ENCODE measurements around the gene ERF. TPM values are rescaled to one million over a fixed set of nuclear protein-coding genes. Genes with fewer than 3 reads are reported as not detected.

ERF gene
- total RNA-seq, 1 donor from 2014 or later, result 43.1 TPM

DNA sequence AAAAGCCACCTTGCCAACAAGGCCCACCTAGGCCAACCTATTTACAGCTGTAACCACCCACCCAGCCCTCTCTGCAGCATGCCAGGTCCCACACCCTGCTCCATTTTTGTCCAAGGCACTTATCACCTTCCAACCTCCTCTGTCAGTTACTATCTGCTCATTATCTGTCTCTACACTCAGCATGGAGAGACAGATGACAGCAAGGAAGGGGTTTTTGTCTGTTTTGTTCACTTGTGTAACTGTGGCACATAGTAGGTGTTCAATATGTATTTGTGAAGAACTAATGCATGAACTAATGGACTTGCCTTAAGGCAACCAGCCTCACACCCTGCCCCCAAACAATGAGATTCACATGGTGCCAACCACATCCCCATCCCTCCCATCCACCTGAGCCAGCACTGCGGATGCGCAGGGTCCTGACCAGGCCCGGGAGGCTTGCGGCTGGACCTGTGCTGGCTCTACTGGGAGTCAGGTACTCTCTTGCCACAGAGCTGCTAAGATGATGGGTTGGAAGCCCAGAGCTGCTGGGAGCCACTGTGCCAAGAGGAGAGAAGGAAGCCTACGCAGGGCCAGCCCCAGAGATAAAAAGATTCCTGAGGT, 54.7 kb downstream of the ERF start:
- Histone ChIP-seq H3K27ac (no peak overlapping the region), H3K9ac (no peak overlapping the region), H3K36me3 (no peaks in the 10 kb centered on the region), H3K4me2 (no peak overlapping the region), H3K4me3 (no peak overlapping the region), H3K27me3 (no peaks in the 10 kb centered on the region), H3K4me1 (no peaks in the 10 kb centered on the region), H4K20me1 (ENCODE audit: low read depth) (peaks cover 67% of the 10 kb centered on the region), H2AFZ (replicated peaks) (no peak overlapping the region), H3K9me3 (ENCODE audit: low read depth) (no peaks in the 10 kb centered on the region), H3K79me2 (ENCODE audit: low read depth) (peaks cover 12% of the 10 kb centered on the region), H3F3A (ENCODE audit: low read depth) (no peaks in the 10 kb centered on the region)
- peaks cover 4% of the 10 kb centered on the region for H3K27me3 Mint-ChIP-seq (ENCODE audit: insufficient read depth, low read depth)
- no peaks in the 10 kb centered on the region for H3K9me3 Mint-ChIP-seq
- H3K36me3 Mint-ChIP-seq, result peaks cover 41% of the 10 kb centered on the region
- no peak overlapping the region for H3K4me3 Mint-ChIP-seq
- H3K4me1 Mint-ChIP-seq, result peaks cover 7% of the 10 kb centered on the region
- TF ChIP-seq, protein P1, sequence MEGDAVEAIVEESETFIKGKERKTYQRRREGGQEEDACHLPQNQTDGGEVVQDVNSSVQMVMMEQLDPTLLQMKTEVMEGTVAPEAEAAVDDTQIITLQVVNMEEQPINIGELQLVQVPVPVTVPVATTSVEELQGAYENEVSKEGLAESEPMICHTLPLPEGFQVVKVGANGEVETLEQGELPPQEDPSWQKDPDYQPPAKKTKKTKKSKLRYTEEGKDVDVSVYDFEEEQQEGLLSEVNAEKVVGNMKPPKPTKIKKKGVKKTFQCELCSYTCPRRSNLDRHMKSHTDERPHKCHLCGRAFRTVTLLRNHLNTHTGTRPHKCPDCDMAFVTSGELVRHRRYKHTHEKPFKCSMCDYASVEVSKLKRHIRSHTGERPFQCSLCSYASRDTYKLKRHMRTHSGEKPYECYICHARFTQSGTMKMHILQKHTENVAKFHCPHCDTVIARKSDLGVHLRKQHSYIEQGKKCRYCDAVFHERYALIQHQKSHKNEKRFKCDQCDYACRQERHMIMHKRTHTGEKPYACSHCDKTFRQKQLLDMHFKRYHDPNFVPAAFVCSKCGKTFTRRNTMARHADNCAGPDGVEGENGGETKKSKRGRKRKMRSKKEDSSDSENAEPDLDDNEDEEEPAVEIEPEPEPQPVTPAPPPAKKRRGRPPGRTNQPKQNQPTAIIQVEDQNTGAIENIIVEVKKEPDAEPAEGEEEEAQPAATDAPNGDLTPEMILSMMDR (IDR thresholded peaks at IDR 0.05), result no peak
- TF ChIP-seq EZH2phosphoT487 (IDR thresholded peaks at IDR 0.05) (no peak), EZH2 (IDR thresholded peaks at IDR 0.05) (no peak)
- DNase-seq (ENCODE audit: low spot score), result no peak
- H3K27ac Mint-ChIP-seq, result no peak overlapping the region

DNA sequence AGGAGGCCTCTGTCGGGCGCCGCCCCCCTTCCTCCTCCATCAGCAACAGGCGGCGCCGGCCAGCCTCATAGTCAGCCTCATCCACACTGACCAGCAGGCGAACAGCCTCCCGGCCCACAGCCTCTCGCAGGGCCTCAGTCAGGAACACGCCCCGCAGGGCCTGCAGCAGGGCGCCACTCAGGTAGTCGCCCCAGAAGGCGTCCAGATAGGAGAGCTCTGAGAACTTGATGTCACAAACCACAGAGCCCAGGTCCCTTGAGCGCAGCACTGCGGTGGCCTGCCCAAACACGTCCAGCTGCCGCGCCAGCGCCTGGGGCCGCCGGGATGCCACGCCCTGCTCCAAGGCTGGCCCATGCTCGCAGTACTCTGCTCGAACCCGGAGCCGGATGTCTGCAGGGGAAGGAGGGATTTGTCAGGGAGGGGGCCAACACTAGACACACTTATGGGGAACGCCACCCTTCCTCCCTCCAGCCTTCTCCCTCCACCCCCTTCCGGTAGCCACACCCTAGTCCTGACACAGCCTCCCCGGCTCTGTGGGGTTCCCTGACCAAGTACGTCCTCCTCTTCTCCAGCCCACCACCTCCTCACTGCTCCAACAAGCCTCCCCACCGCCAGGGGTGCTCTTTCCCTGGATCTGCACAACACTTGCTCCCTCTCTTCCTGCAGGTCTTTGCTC, 55.4 kb downstream of the ERF start:
- Mint-ChIP-seq H3K27ac (no peak overlapping the region), H3K4me3 (no peak overlapping the region), H3K9me3 (no peaks in the 10 kb centered on the region), H3K4me1 (peaks cover 7% of the 10 kb centered on the region), H3K27me3 (ENCODE audit: insufficient read depth, low read depth) (peaks cover 4% of the 10 kb centered on the region), H3K36me3 (peaks cover 35% of the 10 kb centered on the region)
- no peaks in the 10 kb centered on the region for H3K27me3 ChIP-seq
- no peak for DNase-seq (ENCODE audit: low spot score)
- H3F3A ChIP-seq (ENCODE audit: low read depth), result no peaks in the 10 kb centered on the region
- H3K9ac ChIP-seq, result no peak overlapping the region
- H3K4me3 ChIP-seq, result no peak overlapping the region
- H3K9me3 ChIP-seq (ENCODE audit: low read depth), result no peaks in the 10 kb centered on the region
- H4K20me1 ChIP-seq (ENCODE audit: low read depth), result peaks cover 60% of the 10 kb centered on the region
- H3K4me2 ChIP-seq, result no peak overlapping the region
- no peaks in the 10 kb centered on the region for H3K36me3 ChIP-seq
- TF ChIP-seq, protein P1 (IDR thresholded peaks at IDR 0.05), result no peak
- TF ChIP-seq EZH2 (IDR thresholded peaks at IDR 0.05), result no peak
- no peak for TF ChIP-seq EZH2phosphoT487 (IDR thresholded peaks at IDR 0.05)
- H3K4me1 ChIP-seq, result no peaks in the 10 kb centered on the region
- no peak overlapping the region for H2AFZ ChIP-seq (replicated peaks)
- H3K27ac ChIP-seq, result no peak overlapping the region
- H3K79me2 ChIP-seq (ENCODE audit: low read depth), result peaks cover 12% of the 10 kb centered on the region

GRCh38 chr19:42198676-42199439, 56.1 kb downstream of the ERF start:
- no peaks in the 10 kb centered on the region for H3K27me3 ChIP-seq
- no peaks in the 10 kb centered on the region for H3K9me3 ChIP-seq (ENCODE audit: low read depth)
- TF ChIP-seq EZH2phosphoT487 (IDR thresholded peaks at IDR 0.05), result no peak
- no peak for TF ChIP-seq EZH2 (IDR thresholded peaks at IDR 0.05)
- TF ChIP-seq, protein P1 (IDR thresholded peaks at IDR 0.05), result no peak
- H3K27ac ChIP-seq, result no peak overlapping the region
- peaks cover 7% of the 10 kb centered on the region for H3K4me1 Mint-ChIP-seq
- no peak overlapping the region for H3K27ac Mint-ChIP-seq
- DNase-seq (ENCODE audit: low spot score), result no peak
- peaks cover 4% of the 10 kb centered on the region for H3K27me3 Mint-ChIP-seq (ENCODE audit: insufficient read depth, low read depth)
- H3F3A ChIP-seq (ENCODE audit: low read depth), result no peaks in the 10 kb centered on the region
- no peaks in the 10 kb centered on the region for H3K4me1 ChIP-seq
- H3K9me3 Mint-ChIP-seq, result peaks cover under 1% of the 10 kb centered on the region
- no peak overlapping the region for H3K4me2 ChIP-seq
- H3K36me3 Mint-ChIP-seq, result peaks cover 32% of the 10 kb centered on the region
- no peak overlapping the region for H3K4me3 ChIP-seq
- H3K36me3 ChIP-seq, result no peaks in the 10 kb centered on the region
- peaks cover 12% of the 10 kb centered on the region for H3K79me2 ChIP-seq (ENCODE audit: low read depth)
- H3K9ac ChIP-seq, result no peak overlapping the region
- H4K20me1 ChIP-seq (ENCODE audit: low read depth), result peaks cover 55% of the 10 kb centered on the region
- H3K4me3 Mint-ChIP-seq, result peak overlapping the region; percentile 8
- H2AFZ ChIP-seq (replicated peaks), result no peak overlapping the region

Other genes with a start within 250 kb of the ERF start
- 5.8 and 19.4 TPM in 2 replicates for gene GRIK5, start 184.9 kb downstream of the ERF start, total RNA-seq (ENCODE audit: low replicate concordance)
- 13.4 and 35.6 TPM in 2 replicates for gene ZNF574, start 179.0 kb downstream of the ERF start, total RNA-seq (ENCODE audit: low replicate concordance)
- 0.31 and 0.69 TPM in 2 replicates for gene POU2F2, start 122.7 kb downstream of the ERF start, total RNA-seq (ENCODE audit: low replicate concordance)
- gene DEDD2, start 37.5 kb downstream of the ERF start, total RNA-seq (ENCODE audit: low replicate concordance), result 19.8 and 54.2 TPM in 2 replicates
- gene ZNF526, start 34.8 kb downstream of the ERF start, total RNA-seq (ENCODE audit: low replicate concordance), result 6.5 and 13.0 TPM in 2 replicates
- 22.5 and 41.3 TPM in 2 replicates for gene GSK3A, start 12.5 kb downstream of the ERF start, total RNA-seq (ENCODE audit: low replicate concordance)
- 5.2 and 28.1 TPM in 2 replicates for gene CIC, start 14.1 kb upstream of the ERF start, total RNA-seq (ENCODE audit: low replicate concordance)
- 1.0 TPM in 2 replicates for gene PRR19, start 47.0 kb upstream of the ERF start, total RNA-seq (ENCODE audit: low replicate concordance)
- gene PAFAH1B3, start 47.5 kb upstream of the ERF start, total RNA-seq (ENCODE audit: low replicate concordance), result 63.2 and 106 TPM in 2 replicates
- 0.37 and 6.6 TPM in 2 replicates for gene TMEM145, start 58.2 kb upstream of the ERF start, total RNA-seq (ENCODE audit: low replicate concordance)
- 7.3 and 21.4 TPM in 2 replicates for gene MEGF8, start 70.5 kb upstream of the ERF start, total RNA-seq (ENCODE audit: low replicate concordance)
- 2.9 and 3.2 TPM in 2 replicates for gene CNFN, start 135.2 kb upstream of the ERF start, total RNA-seq (ENCODE audit: low replicate concordance)
- gene LIPE, start 172.3 kb upstream of the ERF start, total RNA-seq (ENCODE audit: low replicate concordance), result 3.5 and 5.0 TPM in 2 replicates
- 0.12 TPM in 1 of 2 replicates, not detected in the other for gene CXCL17, start 187.8 kb upstream of the ERF start, total RNA-seq (ENCODE audit: low replicate concordance)